GM10266 (cell line): Measurements from ENCODE around the gene EFNB1.

Source experiments
- DNase-seq: peaks from one replicate; pipeline ENCODE4 v3.0.0; 2012; ENCODE audit errors: extremely low spot score
- CTCF ChIP-seq: IDR thresholded peaks from 2 replicates; pipeline ENCODE4 v1.5.1; 2012; ENCODE audit warnings: mild to moderate bottlenecking, low read depth; ENCODE audit not compliant: control insufficient read depth, insufficient read depth; ENCODE audit errors: missing control alignments

Gene EFNB1

GRCh38 chrX:68867458-68868112, 38.8 kb downstream of the EFNB1 start:
- no peak for DNase-seq
- TF ChIP-seq CTCF, result no peak

- TF ChIP-seq CTCF, result no peak
- no peak for DNase-seq
Measured at GRCh38 chrX:68868316-68868715, 39.5 kb downstream of the EFNB1 start.

- no peak for DNase-seq
- no peak for TF ChIP-seq CTCF
Measured at GRCh38 chrX:68868902-68869800, 40.3 kb downstream of the EFNB1 start.

GRCh38 chrX:68870357-68870756, 41.5 kb downstream of the EFNB1 start:
- TF ChIP-seq CTCF, result no peak
- no peak for DNase-seq

- TF ChIP-seq CTCF, result no peak
- no peak for DNase-seq
Measured at GRCh38 chrX:68872171-68872570, 43.4 kb downstream of the EFNB1 start.

GRCh38 chrX:68874076-68874475, 45.3 kb downstream of the EFNB1 start:
- no peak for TF ChIP-seq CTCF
- no peak for DNase-seq

- DNase-seq, result no peak
- TF ChIP-seq CTCF, result no peak
Measured at GRCh38 chrX:68876731-68877130, 47.9 kb downstream of the EFNB1 start.
